GM12891 (cell line): ENCODE data around the gene HOXB7.

Experiments used
- POLR2A ChIP-seq: IDR thresholded peaks from 2 replicates; pipeline ENCODE4 v1.6.1; 2011; ENCODE audit warnings: low read depth, low read length, control low read depth
- POLR2AphosphoS5 ChIP-seq: IDR thresholded peaks from 2 replicates; pipeline ENCODE4 v1.6.1; 2011; ENCODE audit warnings: low read depth, low read length, control low read depth

DNA sequence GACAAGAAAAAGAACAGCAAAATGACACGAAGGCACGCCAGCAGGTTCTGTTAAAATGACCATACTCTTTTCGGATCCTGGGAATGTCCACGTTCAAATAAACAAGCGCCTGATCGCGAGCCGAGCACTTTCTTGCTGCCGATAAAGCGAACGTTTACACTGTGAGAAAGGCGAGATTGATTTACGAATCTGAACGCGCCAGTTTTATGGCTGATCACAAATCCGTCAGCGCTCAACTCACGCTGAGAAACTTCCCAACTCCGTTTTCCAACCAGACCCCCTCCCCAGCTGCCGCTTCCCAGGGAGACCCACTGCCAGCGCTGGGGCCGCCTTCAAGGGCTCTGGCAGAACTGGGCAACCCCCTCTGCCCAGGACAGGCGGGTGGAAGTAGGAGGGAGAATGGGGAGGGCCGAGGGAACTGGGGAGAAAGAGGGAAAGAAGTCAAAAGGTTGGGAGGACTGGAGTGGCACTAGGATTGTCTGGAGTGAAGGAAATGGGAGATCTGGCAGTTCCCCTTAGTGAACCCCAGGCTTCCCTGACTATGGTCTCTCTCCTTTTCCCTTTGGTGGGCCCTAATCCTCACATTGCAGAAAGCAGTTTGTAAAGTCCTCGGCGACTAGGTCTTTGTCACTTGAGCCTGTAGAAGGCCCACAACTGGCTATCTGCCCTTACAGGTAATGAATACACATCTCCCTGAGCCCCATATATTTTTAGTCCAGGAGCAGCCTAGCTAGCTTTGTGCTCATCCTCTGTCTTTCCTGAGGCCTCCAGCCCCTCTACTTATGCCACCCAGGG lies 39.6 kb downstream of the HOXB7 start:
- TF ChIP-seq POLR2A, result no peak
- TF ChIP-seq POLR2AphosphoS5, result no peak
